NOMO-1 (cell line): ENCODE data around the gene SERPINA5.
"Not testable (repeated sequence)": the region's sequence is repeated elsewhere in the genome, so short reads cannot be mapped to it uniquely, and the experiment has no call there.

Source experiments
- DNase-seq, 2 experiments: peaks; one replicate each; lab custom pipeline; 2025; ENCODE audit not compliant: unreplicated experiment in 2 of 2; lab: John Stamatoyannopoulos, UW

Gene SERPINA5

DNA sequence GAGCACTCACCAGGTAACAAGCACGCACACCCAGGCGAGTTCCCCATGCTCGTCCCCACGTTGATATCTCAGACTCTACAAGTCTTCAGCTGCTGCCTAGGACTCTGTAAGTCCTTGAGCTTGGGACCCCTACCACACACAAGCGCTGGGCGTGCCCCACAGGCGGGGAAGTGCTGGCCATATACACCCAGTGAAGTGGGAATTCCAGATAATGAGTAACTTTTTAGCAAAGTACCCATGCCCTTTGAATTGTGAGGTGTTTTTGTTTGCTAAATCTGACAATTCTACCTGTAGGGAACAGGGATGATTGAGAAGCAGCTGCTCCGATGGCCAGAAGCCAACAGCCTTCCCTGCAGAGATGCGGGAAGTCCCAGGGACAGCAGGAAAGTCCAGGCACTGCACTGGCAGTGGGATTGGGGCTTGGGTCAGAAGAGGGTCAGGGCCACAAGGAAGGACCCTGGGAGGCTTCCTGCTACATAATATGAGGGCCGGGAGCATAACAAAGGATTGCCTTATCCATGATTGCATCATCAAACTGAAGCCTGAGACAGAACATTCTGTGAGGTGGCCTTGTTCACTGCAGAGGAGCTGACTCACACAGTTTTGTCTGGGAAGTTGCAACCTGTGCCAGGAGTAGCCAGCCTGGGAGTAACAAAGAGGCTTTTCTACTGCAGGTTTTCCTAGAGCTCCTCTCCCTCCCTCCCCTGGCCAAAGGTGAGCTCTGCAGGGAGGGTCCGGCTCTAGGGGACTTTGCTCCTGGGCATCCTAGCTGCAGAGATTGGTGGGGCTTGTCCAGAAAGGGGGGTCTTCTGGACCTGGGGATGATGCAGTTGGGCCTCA, 17.8 kb downstream of the SERPINA5 start:
- DNase-seq: no peak

DNA sequence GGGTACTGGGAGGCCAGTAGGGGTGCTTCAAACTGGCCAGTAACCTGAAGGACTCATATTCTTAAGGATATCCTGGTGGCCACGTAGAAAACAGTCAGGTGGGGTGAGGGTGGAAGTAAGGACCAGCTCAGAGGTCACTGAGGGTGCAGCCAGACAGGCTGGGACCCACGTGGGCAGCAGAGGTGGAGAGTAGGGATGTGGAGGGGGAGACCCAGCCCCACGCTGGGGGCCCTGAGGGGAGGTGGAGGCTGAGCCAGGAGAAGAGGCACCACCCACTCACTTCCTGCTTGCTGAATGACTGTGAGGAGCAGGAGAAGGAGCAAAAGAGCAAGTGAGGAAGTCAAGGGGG, 18.4 kb downstream of the SERPINA5 start:
- DNase-seq: no peak

DNA sequence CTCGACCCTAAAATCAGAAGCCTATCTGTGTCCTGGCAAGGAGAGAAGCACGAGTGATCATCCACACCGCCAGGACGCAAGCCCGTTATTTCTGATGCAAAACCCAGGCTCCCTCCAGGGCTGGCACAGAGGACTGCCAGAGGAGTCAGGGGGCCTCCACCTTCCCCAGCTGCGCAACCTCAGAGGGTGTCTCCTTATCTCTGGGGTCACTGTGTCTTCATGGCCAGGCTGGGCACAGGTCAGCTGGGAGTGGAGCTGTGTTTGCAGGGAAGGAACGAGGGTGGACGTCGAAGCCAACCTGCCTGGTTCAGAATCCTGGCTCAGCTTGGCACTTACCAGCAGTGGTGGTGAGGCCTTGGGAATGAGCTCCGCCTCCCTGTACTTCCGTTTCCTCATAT, 18.9 kb downstream of the SERPINA5 start:
- no peak for DNase-seq

DNA sequence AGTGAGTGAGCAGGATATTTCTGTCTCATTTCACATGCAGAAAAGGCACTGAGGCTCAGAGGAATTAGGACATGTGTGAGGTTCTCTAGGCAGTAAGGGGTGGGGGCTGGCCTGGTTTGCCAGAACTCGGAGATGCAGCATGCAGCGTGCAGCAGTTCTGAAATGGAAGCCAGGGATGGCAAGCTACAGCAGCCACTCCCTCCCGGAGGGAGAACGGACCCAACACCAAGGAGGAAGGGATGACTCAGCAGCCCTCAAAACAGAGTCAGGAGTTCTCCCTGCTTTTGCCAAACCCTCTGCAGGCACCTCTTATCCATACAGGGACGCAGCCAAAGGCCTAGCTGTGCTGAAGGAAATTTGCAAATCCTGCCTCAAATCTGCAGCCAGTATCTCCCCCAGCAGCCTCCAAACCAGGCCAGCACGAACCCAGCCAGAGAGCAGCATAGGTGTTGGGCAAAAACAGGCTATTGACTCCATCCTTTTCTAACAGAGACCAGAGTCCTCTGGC, 20.7 kb downstream of the SERPINA5 start:
- no peak for DNase-seq

DNA sequence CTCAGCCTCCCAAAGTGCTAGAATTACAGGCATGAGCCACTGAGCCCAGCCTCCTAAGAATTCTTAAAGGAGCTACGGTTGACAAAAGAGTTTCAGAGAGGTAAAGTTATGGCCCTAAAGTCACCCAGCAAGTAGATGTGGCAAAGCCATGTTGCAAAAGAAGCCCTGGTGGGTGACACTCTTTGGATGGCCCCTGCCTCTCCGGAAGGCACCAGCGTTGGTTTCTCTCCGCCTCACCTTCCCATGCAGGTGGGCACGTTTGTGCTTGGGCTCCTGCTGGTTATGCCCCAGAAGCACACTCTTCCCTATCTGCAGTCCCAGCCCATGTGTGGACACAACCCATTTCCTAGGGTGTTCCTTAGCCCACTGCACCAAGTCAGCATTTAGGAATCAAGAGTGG, 21.5 kb downstream of the SERPINA5 start:
- DNase-seq: no peak

DNA sequence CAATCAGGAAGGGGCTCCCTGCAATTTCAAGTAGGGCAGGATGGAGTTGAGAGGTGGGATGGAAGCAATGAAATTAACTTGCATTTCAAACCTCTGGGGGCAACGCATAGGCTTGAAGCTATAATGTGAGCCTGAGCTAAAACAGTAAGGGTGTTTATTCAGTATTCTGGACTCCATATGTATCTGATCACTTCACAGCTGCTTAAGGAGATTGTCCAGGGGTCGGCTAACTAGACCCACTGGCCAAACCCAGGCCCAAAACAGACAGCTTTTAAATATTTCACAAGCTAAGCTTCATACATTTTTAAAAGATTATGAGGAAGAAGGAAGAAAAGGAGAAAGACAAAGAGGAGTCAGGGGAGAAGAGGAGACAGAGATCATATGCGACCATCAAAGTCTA, 24.1 kb downstream of the SERPINA5 start:
- no peak for DNase-seq

DNA sequence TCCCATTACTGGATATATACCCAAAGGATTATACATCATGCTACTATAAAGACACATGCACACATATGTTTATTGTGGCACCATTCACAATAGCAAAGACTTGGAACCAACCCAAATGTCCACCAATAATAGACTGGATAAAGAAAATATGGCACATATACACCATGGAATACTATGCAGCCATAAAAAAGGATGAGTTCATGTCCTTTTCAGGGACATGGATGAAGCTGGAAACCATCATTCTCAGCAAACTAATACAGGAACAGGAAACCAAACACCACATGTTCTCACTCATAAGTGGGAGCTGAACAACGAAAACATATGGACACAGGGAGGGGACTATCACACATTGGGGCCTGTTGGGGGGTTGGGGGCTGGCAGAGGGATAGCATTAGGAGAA, 27.7 kb downstream of the SERPINA5 start:
- not testable (repeated sequence) for DNase-seq

DNA sequence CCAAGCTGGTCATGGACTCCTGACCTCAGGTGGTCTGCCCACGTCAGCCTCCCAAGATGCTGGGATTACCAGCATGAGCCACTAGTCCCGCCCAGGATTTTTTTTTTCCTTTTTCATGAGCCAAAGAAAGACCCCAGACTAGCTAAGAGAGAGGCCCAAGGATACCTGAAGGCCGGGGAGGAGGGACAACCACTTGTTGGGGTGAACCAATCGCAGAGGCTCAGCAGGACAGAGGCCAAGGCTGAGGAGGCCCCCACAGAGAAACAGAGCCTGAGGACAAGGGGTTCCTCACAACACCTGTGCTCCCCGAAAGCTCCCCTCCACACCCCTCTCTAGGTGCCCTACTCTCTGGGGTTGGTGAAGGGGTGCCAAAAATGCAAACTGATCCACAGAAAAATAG, 30.0 kb downstream of the SERPINA5 start:
- no peak for DNase-seq

DNA sequence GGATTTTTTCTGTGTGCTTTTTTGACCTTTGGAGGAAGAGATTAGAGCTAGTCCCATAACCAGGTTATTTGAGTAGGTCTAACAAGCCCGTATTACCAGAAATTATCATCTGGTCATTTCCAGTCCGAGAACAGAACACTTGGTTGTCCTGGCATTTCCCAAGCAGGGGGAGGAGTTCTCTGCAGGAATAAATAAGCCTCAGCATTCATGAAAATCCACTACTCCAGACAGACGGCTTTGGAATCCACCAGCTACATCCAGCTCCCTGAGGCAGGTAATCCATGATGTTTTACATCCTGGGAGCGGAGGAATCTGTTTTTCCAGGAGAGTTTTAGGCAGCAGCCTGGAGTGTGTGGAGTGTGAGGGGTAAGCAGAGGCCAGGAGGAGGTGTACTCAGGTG, 30.9 kb downstream of the SERPINA5 start, which contains the start of gene SERPINA3:
SERPINA3 (plus strand) TSS at position 218 of the 400 bp plus-strand sequence. CDS start 2,051 bp downstream, outside the sequence.
- no peak for DNase-seq

DNA sequence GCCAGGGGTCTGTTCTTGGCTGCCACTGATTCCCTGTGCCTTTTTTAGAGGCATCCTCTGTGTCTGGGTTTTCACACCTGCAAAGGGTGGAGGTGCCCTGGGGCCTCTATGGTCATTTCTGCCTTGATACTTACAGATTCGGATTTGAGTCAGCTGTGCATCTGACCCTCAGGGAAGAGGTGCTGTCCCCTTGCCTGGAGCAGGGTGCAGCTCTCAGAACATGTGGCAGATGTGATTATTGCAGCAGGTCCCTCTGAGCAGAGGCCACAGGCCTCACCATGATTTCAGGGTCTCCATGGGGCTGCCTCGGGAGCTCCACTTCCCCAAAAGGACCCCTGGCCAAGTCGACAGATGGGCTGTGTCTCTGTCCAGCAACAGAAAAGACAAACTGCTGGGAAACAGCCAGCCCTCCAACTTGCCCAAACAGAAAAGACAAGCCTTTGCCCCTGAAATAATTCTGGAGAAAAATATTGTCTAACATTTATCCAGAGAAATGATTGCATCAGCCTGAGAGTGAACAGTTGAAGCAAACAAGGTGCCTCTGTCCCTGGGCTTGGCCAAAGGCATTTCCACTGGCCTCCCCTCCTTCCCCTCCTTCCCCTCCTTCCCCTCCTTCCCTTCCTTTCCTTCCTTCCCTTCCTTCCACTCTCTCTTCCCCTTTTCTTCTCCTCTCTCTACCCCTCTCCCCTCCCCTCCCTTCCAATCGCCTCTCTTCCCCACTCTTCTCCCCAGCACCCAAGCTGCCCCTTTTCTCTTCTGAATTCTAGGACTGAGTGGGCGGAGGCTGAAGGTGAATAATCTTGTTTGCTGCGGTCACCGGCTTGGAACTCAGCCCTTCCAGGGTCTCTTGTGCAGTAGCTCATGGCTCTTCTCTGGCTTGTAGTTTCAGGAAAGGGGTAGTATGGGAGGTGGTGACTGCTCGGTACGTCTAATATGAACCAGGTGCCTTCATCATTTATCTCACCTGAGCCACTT, 31.6 kb downstream of the SERPINA5 start:
- no peak for DNase-seq

DNA sequence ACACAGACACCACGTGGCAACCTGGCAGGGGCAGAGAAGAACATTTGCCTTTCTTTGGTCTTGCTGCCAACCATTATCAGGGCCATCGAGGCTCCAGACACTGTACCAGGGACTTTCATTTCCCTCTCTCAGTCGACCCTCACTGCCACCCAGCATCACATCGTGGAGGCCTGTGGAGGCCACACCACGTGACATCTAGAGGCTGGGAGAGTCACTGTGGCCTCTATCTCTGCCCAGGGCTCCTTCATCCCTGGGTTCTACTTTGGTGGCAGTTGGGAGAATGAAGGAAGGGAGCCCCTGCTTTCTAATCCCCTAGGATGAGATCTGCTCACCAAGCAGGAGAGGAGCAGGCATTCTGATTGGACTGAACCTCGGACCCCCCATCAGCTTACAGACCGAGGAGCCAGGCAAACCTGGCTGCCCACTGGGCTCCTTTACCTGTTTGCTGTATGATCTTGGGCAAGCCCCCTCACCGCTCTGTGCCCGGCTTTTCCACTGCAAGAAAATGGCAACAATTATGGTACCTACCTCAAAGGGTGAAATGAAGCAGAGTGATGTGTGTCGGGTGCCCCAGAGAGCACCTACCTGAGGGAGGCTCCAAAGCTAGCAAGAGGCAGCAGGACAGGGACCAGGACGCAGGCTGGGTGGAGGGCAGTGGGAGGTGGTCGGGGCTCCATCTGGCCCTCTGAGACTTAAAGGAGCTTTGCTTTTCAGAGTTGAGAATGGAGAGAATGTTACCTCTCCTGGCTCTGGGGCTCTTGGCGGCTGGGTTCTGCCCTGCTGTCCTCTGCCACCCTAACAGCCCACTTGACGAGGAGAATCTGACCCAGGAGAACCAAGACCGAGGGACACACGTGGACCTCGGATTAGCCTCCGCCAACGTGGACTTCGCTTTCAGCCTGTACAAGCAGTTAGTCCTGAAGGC, 32.8 kb downstream of the SERPINA5 start:
- no peak for DNase-seq

DNA sequence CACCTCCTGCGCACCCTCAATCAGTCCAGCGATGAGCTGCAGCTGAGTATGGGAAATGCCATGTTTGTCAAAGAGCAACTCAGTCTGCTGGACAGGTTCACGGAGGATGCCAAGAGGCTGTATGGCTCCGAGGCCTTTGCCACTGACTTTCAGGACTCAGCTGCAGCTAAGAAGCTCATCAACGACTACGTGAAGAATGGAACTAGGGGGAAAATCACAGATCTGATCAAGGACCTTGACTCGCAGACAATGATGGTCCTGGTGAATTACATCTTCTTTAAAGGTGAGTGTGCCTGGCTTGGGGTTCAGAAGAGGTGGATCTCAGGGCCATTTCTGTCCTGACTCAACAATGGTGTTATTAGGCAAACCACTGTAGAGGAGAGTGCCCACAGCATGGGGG, 33.6 kb downstream of the SERPINA5 start:
- no peak for DNase-seq

DNA sequence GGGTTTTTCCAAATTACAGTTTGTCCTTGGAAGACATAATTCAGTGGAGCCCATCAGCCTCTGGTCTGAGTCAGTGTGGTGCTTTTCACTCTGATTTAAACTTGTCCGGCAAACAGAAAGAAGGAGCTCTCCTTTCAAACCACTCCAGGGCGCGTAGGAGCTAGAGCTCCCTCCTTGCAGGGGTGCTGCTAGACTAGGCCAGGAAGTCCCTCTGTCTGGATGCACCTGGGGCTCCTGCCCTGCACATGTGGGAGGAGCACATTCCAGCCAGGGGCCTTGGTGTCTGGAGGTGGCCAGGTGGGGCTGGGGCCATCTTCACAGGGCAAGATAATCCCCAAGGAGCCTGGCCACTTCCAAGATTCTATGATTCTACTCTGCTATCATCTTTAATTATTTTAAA, 34.0 kb downstream of the SERPINA5 start:
- no peak for DNase-seq

DNA sequence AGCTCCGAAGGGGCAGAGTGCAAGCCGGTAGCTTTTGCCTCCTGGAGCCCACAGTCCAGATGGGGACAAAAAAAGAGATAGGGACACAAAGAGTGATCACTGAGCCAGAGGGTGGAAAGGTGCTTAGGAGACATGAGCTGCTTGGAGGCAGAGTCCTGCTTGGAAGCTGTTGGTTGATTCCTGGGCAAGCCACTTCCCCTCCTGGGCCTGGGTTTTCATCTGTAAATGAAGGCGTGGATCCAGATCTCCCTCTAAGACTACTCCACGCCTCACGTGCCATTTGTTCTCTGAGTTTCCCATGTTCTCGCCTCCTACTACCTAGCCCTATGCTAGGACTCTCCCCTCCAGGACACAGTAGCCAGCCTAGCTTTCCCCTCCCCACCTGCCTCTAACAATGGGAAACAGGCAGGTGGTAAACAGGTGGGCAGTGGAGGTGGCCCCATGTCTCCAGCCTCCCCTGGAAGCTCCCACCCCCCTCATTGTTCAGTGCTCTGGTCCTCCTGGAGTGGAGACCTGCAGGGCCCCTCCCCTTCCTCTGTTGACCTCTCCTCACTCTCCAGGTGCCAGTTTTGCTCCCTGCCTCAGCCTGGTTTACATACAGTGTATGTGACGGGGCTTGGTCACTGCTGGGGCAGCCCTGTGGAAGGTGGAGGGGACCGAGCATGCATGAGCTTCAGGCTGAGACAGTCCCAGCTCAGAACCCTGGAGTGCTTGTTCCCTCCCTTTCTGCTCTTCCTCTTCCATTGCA, 34.8 kb downstream of the SERPINA5 start:
- no peak for DNase-seq

DNA sequence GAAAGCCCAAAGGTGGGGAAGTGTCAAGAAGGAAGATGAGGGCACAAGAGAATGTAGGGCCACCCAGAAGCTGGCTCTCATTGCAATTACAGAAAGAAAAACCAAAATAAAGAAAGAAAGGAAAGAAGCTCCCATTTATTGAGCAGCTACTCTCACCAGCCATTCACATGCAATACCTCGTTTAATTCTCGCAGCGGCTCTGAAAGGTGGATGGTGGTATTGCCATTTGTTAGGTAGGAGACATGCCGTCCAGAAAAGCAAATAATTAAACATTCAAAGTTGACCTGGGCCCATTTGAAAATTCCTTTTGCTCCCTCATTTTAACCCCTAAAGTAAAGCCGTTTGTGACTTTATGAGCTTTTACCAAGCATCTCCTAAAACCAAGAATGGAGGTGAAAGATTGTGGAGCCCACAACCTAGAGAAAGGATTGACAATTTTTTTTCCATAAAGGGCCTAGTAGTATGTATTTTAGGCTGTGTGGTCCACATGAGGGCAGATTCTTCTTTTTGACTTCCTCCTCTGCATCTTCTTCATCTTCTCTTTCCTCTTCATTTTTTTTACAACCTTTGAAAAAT, 36.2 kb downstream of the SERPINA5 start:
- DNase-seq: no peak

DNA sequence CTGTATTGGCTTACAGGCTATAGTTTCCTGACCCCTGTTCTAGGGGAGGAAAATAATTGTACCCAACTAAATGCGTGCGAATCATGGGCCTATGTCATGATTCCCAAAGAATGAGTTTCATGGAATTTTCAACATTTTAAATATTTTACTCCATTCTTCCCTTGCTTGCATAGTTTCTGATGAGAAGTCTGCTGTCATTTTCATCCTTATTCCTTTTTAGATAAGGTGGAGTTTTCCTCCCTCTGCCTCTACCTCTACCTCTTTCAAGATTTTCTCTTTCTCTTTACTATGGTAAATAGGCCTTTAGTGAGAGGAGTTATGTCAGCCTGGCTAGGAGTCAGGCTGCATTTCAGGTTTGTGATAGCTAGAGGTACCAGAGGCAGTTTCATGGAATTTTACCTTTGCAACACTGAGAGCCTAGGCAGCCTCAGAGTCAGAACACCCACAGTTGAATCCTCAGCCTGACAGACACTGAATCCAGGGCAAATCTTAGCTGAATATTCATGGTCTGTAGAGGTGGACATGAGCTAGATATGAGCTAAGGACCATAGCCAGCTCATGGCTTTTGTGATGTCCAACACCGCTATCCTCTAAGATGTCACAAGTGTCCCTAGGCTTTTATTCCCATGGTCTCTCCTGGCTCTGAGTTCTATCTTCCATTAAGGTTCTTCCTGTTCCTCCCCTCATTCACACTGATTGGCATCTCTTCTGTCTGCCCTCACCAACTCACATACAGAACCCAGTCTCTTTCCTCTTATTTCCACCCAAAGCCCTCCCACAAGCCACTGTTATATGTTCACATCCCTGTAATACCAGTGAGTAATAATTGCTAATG, 37.0 kb downstream of the SERPINA5 start:
- DNase-seq: no peak

DNA sequence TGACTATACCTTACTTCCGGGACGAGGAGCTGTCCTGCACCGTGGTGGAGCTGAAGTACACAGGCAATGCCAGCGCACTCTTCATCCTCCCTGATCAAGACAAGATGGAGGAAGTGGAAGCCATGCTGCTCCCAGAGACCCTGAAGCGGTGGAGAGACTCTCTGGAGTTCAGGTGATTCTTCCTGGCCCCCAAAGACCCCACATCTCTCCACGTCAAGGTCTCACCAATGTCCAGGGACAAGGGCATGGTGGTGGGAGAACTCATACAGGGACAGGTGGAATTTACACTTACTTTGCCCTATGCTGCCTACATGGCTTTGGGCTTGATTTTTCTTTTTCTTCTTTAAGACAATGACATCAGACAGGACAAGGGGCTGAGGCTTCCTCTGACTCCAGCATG, 38.1 kb downstream of the SERPINA5 start:
- DNase-seq: no peak

DNA sequence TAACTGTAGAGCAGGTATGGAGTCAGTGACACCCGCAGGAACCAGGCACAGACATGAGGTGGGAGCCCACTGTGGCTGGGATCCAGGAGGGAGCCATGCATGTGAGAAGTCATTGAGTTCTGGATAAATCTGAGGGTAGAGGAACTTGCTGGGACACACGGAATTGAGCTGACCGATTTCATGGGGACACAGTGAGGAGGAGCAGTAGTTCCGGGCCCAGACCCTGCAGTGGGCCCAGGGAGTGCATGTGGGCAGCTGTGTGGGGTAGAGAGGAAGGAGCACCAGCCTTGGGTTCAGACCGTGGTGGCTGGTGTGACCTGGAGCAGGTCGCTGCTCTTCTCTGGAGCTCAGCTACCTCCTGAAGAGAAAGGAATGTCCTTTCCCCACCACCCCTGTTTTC, 39.4 kb downstream of the SERPINA5 start:
- no peak for DNase-seq
